GM21786 (cell line): ENCODE results near the gene LTN1.
"Not testable (repeated sequence)": the region's sequence is repeated elsewhere in the genome, so short reads cannot be mapped to it uniquely, and the experiment has no call there.

Source experiments
- ATAC-seq: cut with Tn5 transposase; IDR thresholded peaks from one replicate; pipeline ENCODE4 v1.9.1; 2021; ENCODE audit not compliant: unreplicated experiment

LTN1 gene

DNA sequence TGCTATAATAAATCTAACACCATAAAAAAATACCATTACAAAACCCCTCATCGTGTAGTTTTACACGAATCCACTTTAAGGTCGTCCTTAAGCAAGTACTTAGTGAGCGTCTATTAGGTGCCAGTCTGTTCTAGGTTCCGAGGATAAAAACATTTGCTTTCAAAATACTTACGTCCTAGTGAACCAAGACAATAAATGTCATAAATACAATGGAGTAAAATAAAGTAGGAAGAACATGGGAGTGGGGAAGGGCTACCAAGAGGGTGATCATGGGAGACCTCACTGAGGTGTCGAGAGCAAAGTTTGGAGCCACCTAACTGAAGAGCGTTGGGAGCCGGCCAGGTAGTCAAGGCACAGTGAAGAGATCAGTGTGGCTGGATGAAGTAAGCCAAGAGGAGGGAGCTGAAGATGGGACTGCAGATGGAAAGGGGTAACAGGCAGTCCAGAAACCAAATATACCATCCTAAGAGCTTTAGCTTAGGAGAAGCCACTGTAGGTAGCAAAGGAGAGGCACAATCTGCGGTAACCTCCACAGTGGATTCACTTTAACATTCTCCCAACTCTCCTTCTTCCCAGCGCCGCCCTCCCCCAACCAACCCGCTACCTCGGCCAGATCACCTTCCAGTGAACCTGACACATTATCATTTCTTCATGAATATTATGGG lies 684 bp downstream of the LTN1 start:
- no peak for ATAC-seq

DNA sequence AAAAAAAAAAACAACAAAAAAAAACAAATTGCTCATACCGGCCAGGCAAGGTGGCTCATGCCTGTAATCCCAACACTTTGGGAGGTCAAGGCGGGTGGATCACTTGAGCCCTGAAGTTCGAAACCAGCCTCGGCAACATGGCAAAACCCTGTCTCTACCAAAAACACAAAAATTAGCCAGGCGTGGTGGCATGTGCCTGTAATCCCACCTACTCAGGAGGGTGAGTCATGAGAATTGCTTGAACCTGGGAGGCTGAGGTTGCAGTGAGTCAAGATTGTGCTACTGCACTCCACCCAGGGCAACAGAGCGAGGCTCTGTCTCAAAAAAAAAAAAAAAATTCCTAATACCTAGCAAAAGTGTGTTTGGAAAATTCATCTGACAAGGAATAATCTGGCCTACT lies 4.5 kb downstream of the LTN1 start:
- not testable (repeated sequence) for ATAC-seq

GRCh38 chr21:28986677-28987076 lies 6.0 kb downstream of the LTN1 start:
- ATAC-seq, result no peak

- ATAC-seq, result no peak
These were observed 10.0 kb downstream of the LTN1 start for GRCh38 chr21:28982637-28983036.

GRCh38 chr21:28979092-28979491 lies 13.6 kb downstream of the LTN1 start:
- no peak for ATAC-seq

DNA sequence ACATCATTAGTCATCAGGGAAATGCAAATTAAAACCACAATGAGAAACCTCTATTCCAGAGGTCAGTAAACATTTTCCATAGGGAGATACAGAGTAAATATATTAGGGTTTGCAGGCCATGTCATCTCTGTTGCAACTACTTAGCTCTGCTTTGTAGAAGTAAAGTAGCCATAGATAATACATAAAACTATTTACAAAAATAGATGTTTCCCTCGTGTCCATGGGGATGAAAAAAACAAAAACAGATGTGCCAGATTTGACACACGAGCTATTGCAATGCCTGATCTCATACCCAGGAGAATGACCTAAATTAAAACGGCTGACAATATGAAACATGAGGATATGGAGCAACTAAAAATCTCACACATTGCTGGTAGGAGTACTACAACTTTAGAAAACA lies 17.3 kb downstream of the LTN1 start:
- no peak for ATAC-seq

- ATAC-seq, result no peak
These were observed 18.0 kb downstream of the LTN1 start for GRCh38 chr21:28974531-28975227.

DNA sequence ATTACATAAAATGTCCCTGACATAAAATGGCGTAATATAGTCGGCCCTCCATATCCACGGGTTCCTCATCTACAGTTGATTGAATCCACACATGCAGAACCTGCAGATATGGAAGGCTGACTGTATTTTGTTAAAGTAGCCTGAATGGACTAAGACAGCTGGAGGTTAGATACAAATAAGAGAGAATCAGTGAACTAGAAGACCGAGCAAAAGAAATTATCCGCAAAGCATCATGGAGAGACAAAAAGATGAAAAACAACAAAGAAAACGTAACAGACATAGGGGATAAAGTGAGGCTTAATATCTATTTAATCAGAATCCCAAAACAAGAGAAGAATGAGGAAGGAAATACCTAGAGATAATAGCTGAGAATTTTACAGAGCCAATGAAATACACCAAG lies 20.3 kb downstream of the LTN1 start:
- ATAC-seq, result no peak

- no peak for ATAC-seq
These were observed 21.5 kb downstream of the LTN1 start for GRCh38 chr21:28971171-28971570.

DNA sequence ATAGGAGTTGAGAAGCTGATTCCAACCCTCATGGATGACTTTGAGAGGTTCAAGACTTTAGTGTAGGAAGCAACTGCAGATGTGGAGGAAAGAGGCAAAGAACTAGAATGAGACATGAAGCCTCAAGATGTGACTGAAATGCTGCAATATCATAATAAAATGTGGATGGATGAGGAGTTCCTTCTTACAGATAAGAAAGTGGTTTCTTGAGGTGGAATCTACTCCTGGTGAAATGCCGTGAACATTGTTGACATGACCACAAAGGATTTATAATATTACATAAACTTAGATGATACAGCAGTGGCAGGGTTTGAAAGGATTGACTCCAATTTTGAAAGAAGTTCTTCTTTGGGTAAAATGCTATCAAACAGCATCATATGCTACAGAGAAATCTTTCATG lies 28.8 kb downstream of the LTN1 start:
- ATAC-seq, result no peak

DNA sequence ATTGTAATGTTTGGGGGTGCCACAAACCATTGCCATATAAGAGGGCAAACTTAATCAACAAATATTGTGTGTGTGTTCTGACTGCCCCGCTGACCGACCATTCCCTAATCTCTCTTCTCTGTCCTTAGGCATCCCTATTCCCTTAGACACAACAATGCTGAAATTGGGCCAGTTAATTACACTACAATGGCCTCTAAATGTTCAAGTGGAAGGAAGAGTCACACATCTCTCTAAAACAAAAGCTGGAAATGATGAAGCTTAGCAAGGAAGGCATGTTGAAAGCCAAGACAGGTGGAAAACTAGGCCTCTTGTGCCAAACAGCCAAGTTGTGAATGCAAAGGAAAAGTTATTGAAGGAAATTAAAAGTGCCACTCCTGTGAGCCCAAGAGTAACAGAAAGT lies 30.2 kb downstream of the LTN1 start:
- no peak for ATAC-seq

DNA sequence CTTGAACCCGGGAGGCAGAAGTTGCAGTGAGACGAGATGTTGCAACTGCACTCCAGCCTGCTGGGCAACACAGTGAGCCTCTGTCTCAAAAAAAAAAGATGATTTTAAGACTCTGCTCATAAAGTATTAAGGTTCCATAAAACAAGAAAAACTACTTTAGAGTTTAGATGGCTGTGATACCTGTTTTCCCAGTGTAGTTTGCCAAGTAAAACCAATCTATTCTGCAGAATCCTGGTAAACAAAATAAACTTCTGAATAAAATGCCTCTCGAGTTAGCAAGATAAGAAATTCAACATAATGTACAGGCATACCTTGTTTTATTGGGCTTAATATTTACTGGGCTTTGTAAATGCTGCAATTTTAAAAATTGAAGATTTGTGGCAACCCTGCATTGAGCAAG lies 30.8 kb downstream of the LTN1 start:
- no peak for ATAC-seq

GRCh38 chr21:28960245-28960644 lies 32.4 kb downstream of the LTN1 start:
- ATAC-seq, result no peak

- no peak for ATAC-seq
These were observed 33.1 kb downstream of the LTN1 start for GRCh38 chr21:28959367-28960099.

GRCh38 chr21:28953247-28953646 lies 39.4 kb downstream of the LTN1 start:
- ATAC-seq, result peak; percentile 58

GRCh38 chr21:28952686-28953085 lies 40.0 kb downstream of the LTN1 start:
- ATAC-seq, result no peak

DNA sequence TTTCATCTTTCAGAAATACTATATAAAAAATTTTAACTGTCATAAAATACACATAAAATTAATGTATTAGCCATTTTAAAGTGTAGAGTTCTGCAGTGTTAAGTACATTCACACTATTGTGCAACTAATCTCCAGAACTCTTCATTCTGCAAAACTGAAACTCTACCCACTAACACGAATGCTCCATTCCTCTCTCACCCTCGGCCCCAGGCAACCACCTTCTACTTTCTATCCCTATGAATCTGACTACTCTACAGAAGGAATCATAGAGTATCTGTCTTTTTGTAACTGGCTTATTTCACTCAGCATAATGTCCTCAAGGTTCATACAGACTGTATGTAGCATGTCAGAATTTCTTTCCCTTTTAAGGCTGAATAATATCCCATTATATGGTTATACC lies 43.4 kb downstream of the LTN1 start:
- no peak for ATAC-seq

GRCh38 chr21:28944296-28944695 lies 48.4 kb downstream of the LTN1 start:
- ATAC-seq, result no peak

DNA sequence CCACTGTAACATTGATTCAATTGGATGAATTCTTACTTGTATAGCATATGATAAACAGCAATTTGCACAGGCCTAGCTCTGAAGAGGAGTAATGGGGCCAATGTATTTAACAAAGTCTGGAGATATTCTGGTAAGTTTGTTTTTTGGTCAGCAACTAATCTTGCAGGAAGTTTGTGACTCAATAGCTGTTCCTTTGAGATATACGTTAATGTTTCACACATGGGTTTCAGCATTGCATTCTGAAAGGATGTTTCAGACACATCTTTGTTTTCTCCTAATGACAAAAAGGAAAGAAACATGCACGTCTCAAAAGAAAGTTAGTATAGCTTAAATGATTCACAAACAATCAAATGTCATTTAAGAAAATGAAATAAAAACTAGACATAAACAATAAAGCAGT lies 49.0 kb downstream of the LTN1 start:
- no peak for ATAC-seq

- no peak for ATAC-seq
These were observed 54.0 kb downstream of the LTN1 start for GRCh38 chr21:28938726-28939125.

- ATAC-seq, result no peak
These were observed 54.9 kb downstream of the LTN1 start for GRCh38 chr21:28937737-28938136.

GRCh38 chr21:28936721-28937120 lies 56.0 kb downstream of the LTN1 start:
- no peak for ATAC-seq
